WTC11 (cell line): ENCODE measurements around the gene VSX2. TPM values are rescaled to one million over a fixed set of nuclear protein-coding genes. Genes with fewer than 3 reads are reported as not detected.

Experiments used
- ATAC-seq: fragments of 200-7000 bp; cut with Tn5 transposase; 2 replicates; pipeline ENCODE4 v1.10.0; 2021; ENCODE audit warnings: mild to moderate bottlenecking, moderate library complexity
- CTCF ChIA-PET: fragments of 300-600 bp; sonication (Branson Sonifier 250); formaldehyde crosslinking; loops from one replicate; lab custom pipeline; 2021; ENCODE audit warnings: antibody characterized with exemption; lab: Charles Lee
- POLR2A ChIA-PET: fragments of 350-600 bp; sonication (Branson Sonifier 250); formaldehyde crosslinking; loops from one replicate; lab custom pipeline; 2021; ENCODE audit warnings: antibody characterized with exemption; lab: Charles Lee
- DNase-seq: peaks from one replicate; pipeline ENCODE4 v3.0.0; 2021; ENCODE audit warnings: low spot score
- H3K27ac Mint-ChIP-seq: 2 replicates; pipeline ENCODE4 v1.8.0; 2021; ENCODE audit warnings: mixed read lengths
- H3K27me3 Mint-ChIP-seq: 2 replicates; pipeline ENCODE4 v1.8.0; 2021; ENCODE audit warnings: low read depth, mild to moderate bottlenecking, moderate library complexity, mixed read lengths
- H3K36me3 Mint-ChIP-seq: 2 replicates; pipeline ENCODE4 v1.8.0; 2021; ENCODE audit warnings: mixed read lengths
- H3K4me1 Mint-ChIP-seq: 2 replicates; pipeline ENCODE4 v1.8.0; 2022; ENCODE audit warnings: mixed read lengths
- H3K4me3 Mint-ChIP-seq: 2 replicates; pipeline ENCODE4 v1.8.0; 2021; ENCODE audit warnings: mild to moderate bottlenecking, moderate library complexity, mixed read lengths
- H3K9me3 Mint-ChIP-seq: 2 replicates; pipeline ENCODE4 v1.8.0; 2021; ENCODE audit warnings: mixed read lengths
- ATF6 ChIP-seq: sonication (generic); formaldehyde crosslinking; IDR thresholded peaks from 2 replicates; pipeline ENCODE4 v1.8.1; 2023; ENCODE audit warnings: mild to moderate bottlenecking, missing genetic modification reagents
- CDX4 ChIP-seq: fragments of 250-450 bp; sonication (Bioruptor Pico); IDR thresholded peaks from 2 replicates; pipeline ENCODE4 v1.9.0; 2021; ENCODE audit warnings: moderate library complexity, mild to moderate bottlenecking, inconsistent platforms, borderline replicate concordance
- CREM ChIP-seq: sonication (generic); formaldehyde crosslinking; IDR thresholded peaks from 2 replicates; pipeline ENCODE4 v1.8.1; 2022; ENCODE audit warnings: mild to moderate bottlenecking, missing genetic modification reagents, moderate library complexity
- E2F4 ChIP-seq: sonication (generic); formaldehyde crosslinking; IDR thresholded peaks from 2 replicates; pipeline ENCODE4 v1.8.1; 2022; ENCODE audit warnings: low read depth, mild to moderate bottlenecking, moderate library complexity, missing genetic modification reagents, borderline replicate concordance
- ELF4 ChIP-seq: sonication (generic); formaldehyde crosslinking; IDR thresholded peaks from 2 replicates; pipeline ENCODE4 v1.8.1; 2022; ENCODE audit warnings: low read depth, mild to moderate bottlenecking, moderate library complexity, missing genetic modification reagents
- FOXP1 ChIP-seq: sonication (generic); formaldehyde crosslinking; IDR thresholded peaks from 2 replicates; pipeline ENCODE4 v1.8.0; 2022; ENCODE audit warnings: missing genetic modification reagents, mild to moderate bottlenecking, moderate library complexity, borderline replicate concordance
- GABPB1 ChIP-seq: sonication (generic); formaldehyde crosslinking; IDR thresholded peaks from 2 replicates; pipeline ENCODE4 v1.8.1; 2023; ENCODE audit warnings: mild to moderate bottlenecking, missing genetic modification reagents
- HMGXB4 ChIP-seq: sonication (generic); formaldehyde crosslinking; IDR thresholded peaks from 2 replicates; pipeline ENCODE4 v1.8.1; 2023; ENCODE audit warnings: mild to moderate bottlenecking, moderate library complexity, missing genetic modification reagents
- JUN ChIP-seq: sonication (generic); formaldehyde crosslinking; IDR thresholded peaks from 2 replicates; pipeline ENCODE4 v1.8.0; 2023; ENCODE audit warnings: mild to moderate bottlenecking, missing genetic modification reagents
- MXD4 ChIP-seq: fragments of 250-450 bp; sonication (Bioruptor Pico); IDR thresholded peaks from 2 replicates; pipeline ENCODE4 v1.8.0; 2021; ENCODE audit warnings: mild to moderate bottlenecking, moderate library complexity, borderline replicate concordance
- NFE2L1 ChIP-seq: sonication (generic); formaldehyde crosslinking; IDR thresholded peaks from 2 replicates; pipeline ENCODE4 v1.8.1; 2023; ENCODE audit warnings: missing genetic modification reagents
- NR2C2 ChIP-seq: sonication (generic); formaldehyde crosslinking; IDR thresholded peaks from 2 replicates; pipeline ENCODE4 v1.8.0; 2022; ENCODE audit warnings: mild to moderate bottlenecking, missing genetic modification reagents
- SOX15 ChIP-seq: fragments of 250-450 bp; sonication (Bioruptor Pico); IDR thresholded peaks from 2 replicates; pipeline ENCODE4 v1.9.0; 2021; ENCODE audit warnings: mild to moderate bottlenecking
- TP53 ChIP-seq: sonication (generic); formaldehyde crosslinking; IDR thresholded peaks from 2 replicates; pipeline ENCODE4 v1.8.1; 2023; ENCODE audit warnings: mild to moderate bottlenecking, missing genetic modification reagents
- ZBTB21 ChIP-seq: sonication (generic); formaldehyde crosslinking; IDR thresholded peaks from 2 replicates; pipeline ENCODE4 v1.8.1; 2023; ENCODE audit warnings: mild to moderate bottlenecking, missing genetic modification reagents, borderline replicate concordance
- ZNF281 ChIP-seq: sonication (generic); formaldehyde crosslinking; IDR thresholded peaks from 2 replicates; pipeline ENCODE4 v1.8.0; 2023; ENCODE audit warnings: mild to moderate bottlenecking, missing genetic modification reagents
- ZNF396 ChIP-seq: fragments of 250-450 bp; sonication (Bioruptor Pico); IDR thresholded peaks from 2 replicates; pipeline ENCODE4 v1.8.0; 2021; ENCODE audit warnings: mild to moderate bottlenecking, moderate library complexity, borderline replicate concordance
- ZNF423 ChIP-seq: fragments of 250-450 bp; sonication (Bioruptor Pico); IDR thresholded peaks from 2 replicates; pipeline ENCODE4 v2.1.2; 2022; ENCODE audit warnings: mild to moderate bottlenecking, moderate library complexity
- ZNF512 ChIP-seq: sonication (generic); formaldehyde crosslinking; IDR thresholded peaks from 2 replicates; pipeline ENCODE4 v1.8.1; 2022; ENCODE audit warnings: missing genetic modification reagents, borderline replicate concordance
- total RNA-seq: library from RNA; stranded (reverse); gene quantifications from 3 replicates; pipeline ENCODE4 v1.2.3, GENCODE V29; 2021

Gene VSX2
- total RNA-seq, 1 experiment from 2014 or later = not detected

GRCh38 chr14:74263181-74263580 is 23.9 kb downstream of the VSX2 start:
- no peak for TF ChIP-seq HMGXB4
- no peak for TF ChIP-seq JUN
- no peak for TF ChIP-seq TP53 (CRISPR knock-in tag)
- TF ChIP-seq SOX15 (CRISPR knock-in tag) = no peak
- no peak for TF ChIP-seq FOXP1
- no peak for TF ChIP-seq NR2C2
- no peak for TF ChIP-seq ELF4 (CRISPR knock-in tag)
- no peak for TF ChIP-seq CREM (CRISPR knock-in tag)
- TF ChIP-seq ZNF423 (CRISPR knock-in tag) = no peak
- CTCF ChIA-PET = interaction anchor here (1.0 to 1.3 kb wide), 4 partner anchors 17 to 137 kb away, joined by 3 to 4 read pairs (median 3); no protein-coding TSS in a partner anchor
- ATAC-seq = no peak

GRCh38 chr14:74263921-74264320 is 24.7 kb downstream of the VSX2 start:
- no peaks in the 10 kb centered on the region for H3K9me3 Mint-ChIP-seq
- POLR2A ChIA-PET = no interaction called here
- peaks cover 15% of the 10 kb centered on the region for H3K4me1 Mint-ChIP-seq
- CTCF ChIA-PET = interaction anchor here (0.6 to 1.3 kb wide), 4 partner anchors 16 to 136 kb away, joined by 3 read pairs; no protein-coding TSS in a partner anchor
- peaks cover 16% of the 10 kb centered on the region for H3K27me3 Mint-ChIP-seq
- ATAC-seq = no peak
- H3K4me3 Mint-ChIP-seq = no peak overlapping the region
- TF ChIP-seq CDX4 (CRISPR knock-in tag) (no peak), HMGXB4 (no peak), SOX15 (CRISPR knock-in tag) (no peak), ZNF512 (CRISPR knock-in tag) (no peak), ZBTB21 (CRISPR knock-in tag) (no peak)
- no peaks in the 10 kb centered on the region for H3K36me3 Mint-ChIP-seq
- H3K27ac Mint-ChIP-seq = no peak overlapping the region
- no peak for DNase-seq

More at GRCh38 chr14:74263181-74263580, 23.9 kb downstream of the VSX2 start:
- H3K36me3 Mint-ChIP-seq = no peaks in the 10 kb centered on the region
- peaks cover 23% of the 10 kb centered on the region for H3K27me3 Mint-ChIP-seq
- H3K9me3 Mint-ChIP-seq = no peaks in the 10 kb centered on the region
- peaks cover 15% of the 10 kb centered on the region for H3K4me1 Mint-ChIP-seq
- H3K27ac Mint-ChIP-seq = no peak overlapping the region
- no peak for DNase-seq
- no peak overlapping the region for H3K4me3 Mint-ChIP-seq
- POLR2A ChIA-PET = no interaction called here

- no peaks in the 10 kb centered on the region for H3K9me3 Mint-ChIP-seq
- POLR2A ChIA-PET = no interaction called here
- no peak overlapping the region for H3K27ac Mint-ChIP-seq
- no peak overlapping the region for H3K4me3 Mint-ChIP-seq
- DNase-seq (no peak), ATAC-seq (no peak)
- CTCF ChIA-PET = interaction anchor here (1.2 to 3.9 kb wide), 2 partner anchors 8 to 29 kb away, joined by 5 to 24 read pairs; no protein-coding TSS in a partner anchor
- H3K36me3 Mint-ChIP-seq = no peaks in the 10 kb centered on the region
- peaks cover under 1% of the 10 kb centered on the region for H3K27me3 Mint-ChIP-seq
- peaks cover 15% of the 10 kb centered on the region for H3K4me1 Mint-ChIP-seq
- TF ChIP-seq GABPB1 (no peak), NFE2L1 (no peak), ATF6 (CRISPR knock-in tag) (no peak), MXD4 (no peak), ZNF281 (no peak), ZNF396 (CRISPR knock-in tag) (no peak), E2F4 (CRISPR knock-in tag) (no peak)
Observed at GRCh38 chr14:74265301-74265965, 26.2 kb downstream of the VSX2 start.
